HepG2 (cell line): Measurements from ENCODE around the gene PNKP. TPM values are rescaled to one million over a fixed set of nuclear protein-coding genes. Genes with fewer than 3 reads are reported as not detected.

Experiments
- ATAC-seq: fragments of 200-7000 bp; cut with Tn5 transposase; 3 replicates; pipeline ENCODE4 v1.9.1; 2020; ENCODE audit warnings: mild to moderate bottlenecking, moderate library complexity
- BruUV-seq: library from RNA; stranded (reverse); fragments of 400-500 nt; replicated peaks from 2 replicates; lab custom pipeline; 2021; lab: Mats Ljungman, UMichigan
- CTCF ChIA-PET: fragments of 300-600 bp; formaldehyde crosslinking; extraction: SDS; loops from one replicate; lab custom pipeline; 2021; ENCODE audit warnings: low total read pairs, inconsistent platforms, low intra/inter-chr PET ratio; lab: Yijun Ruan, JAX
- POLR2A ChIA-PET: fragments of 350-600 bp; sonication (Branson Sonifier 250); formaldehyde crosslinking; loops from one replicate; lab custom pipeline; 2020; ENCODE audit warnings: antibody characterized with exemption, inconsistent platforms; lab: Yijun Ruan, JAX
- DNase-seq: peaks from one replicate; pipeline ENCODE4 v3.0.0-alpha.2; 2015; ENCODE audit warnings: low spot score
- FAIRE-seq: peaks from 3 replicates; lab custom pipeline; 2011; peaks lifted over from hg19 to GRCh38; lab: Jason Lieb, UNC
- H2AFZ ChIP-seq: one replicate; pipeline ENCODE4 v1.6.1; 2011; ENCODE audit warnings: low read length, inconsistent platforms
- H3K27ac ChIP-seq: fragments of 300-600 bp; 3 replicates; pipeline ENCODE4 v1.8.0; 2011; ENCODE audit warnings: mixed run types, mild to moderate bottlenecking, mixed read lengths, low read length, inconsistent platforms; ENCODE audit not compliant: insufficient read depth; ENCODE audit errors: extremely low read length
- H3K27me3 ChIP-seq, 2 experiments: fragments of 200-600 bp in 1 of 2; 2 replicates in 1 of 2; 3 replicates in 1 of 2; pipeline versions ENCODE4 v1.6.0 to v1.8.0; 2011; ENCODE audit warnings: low read length in 2 of 2, mild to moderate bottlenecking in 2 of 2, moderate library complexity in 2 of 2, inconsistent platforms in 1 of 2; ENCODE audit not compliant: insufficient read depth in 2 of 2, control insufficient read depth in 1 of 2
- H3K36me3 ChIP-seq, 2 experiments: fragments of 200-600 bp in 1 of 2; replicated peaks in 1 of 2; 2 replicates in 1 of 2; 3 replicates in 1 of 2; pipeline versions ENCODE4 v1.5.1 to v1.8.0; 2011; ENCODE audit warnings: low read length in 2 of 2, inconsistent platforms in 1 of 2; ENCODE audit not compliant: insufficient read depth in 2 of 2, control insufficient read depth in 1 of 2
- H3K4me1 ChIP-seq: 2 replicates; pipeline ENCODE4 v1.5.1; 2012; ENCODE audit warnings: low read length, inconsistent platforms; ENCODE audit not compliant: insufficient read depth
- H3K4me2 ChIP-seq: 2 replicates; pipeline ENCODE4 v1.6.0; 2011; ENCODE audit warnings: low read depth, low read length, inconsistent platforms
- H3K4me3 ChIP-seq, 3 experiments: fragments of 200-600 bp in 1 of 3; sonication (generic), shearing (Covaris generic) in 1 of 3; replicated peaks in 1 of 3; 2 replicates each; pipeline ENCODE4 v1.5.1; 2011 to 2016; ENCODE audit warnings: low read length in 3 of 3, inconsistent platforms in 2 of 3, low read depth in 2 of 3, mild to moderate bottlenecking in 2 of 3, control low read depth in 1 of 3, mixed read lengths in 1 of 3; ENCODE audit not compliant: insufficient read depth in 1 of 3
- H3K79me2 ChIP-seq: one replicate; pipeline ENCODE4 v1.6.1; 2011; ENCODE audit warnings: low read length, inconsistent platforms; ENCODE audit not compliant: insufficient read depth
- H3K9ac ChIP-seq: 2 replicates; pipeline ENCODE4 v1.6.0; 2011; ENCODE audit warnings: mild to moderate bottlenecking, low read depth, low read length, inconsistent platforms; ENCODE audit not compliant: insufficient read depth
- H3K9me3 ChIP-seq: 2 replicates; pipeline ENCODE4 v1.5.1; 2012; ENCODE audit warnings: mild to moderate bottlenecking, low read length
- H4K20me1 ChIP-seq: 2 replicates; pipeline ENCODE4 v1.6.0; 2011; ENCODE audit warnings: inconsistent platforms, mild to moderate bottlenecking, low read length, moderate library complexity; ENCODE audit not compliant: insufficient read depth
- ATM ChIP-seq: fragments of 450-650 bp; IDR thresholded peaks from 2 replicates; pipeline ENCODE4 v1.7.1; 2017; ENCODE audit warnings: mild to moderate bottlenecking, borderline replicate concordance
- CAMTA2 ChIP-seq: sonication (generic); formaldehyde crosslinking; IDR thresholded peaks from 2 replicates; pipeline ENCODE4 v1.4.0; 2020; ENCODE audit warnings: mild to moderate bottlenecking, missing genetic modification reagents, borderline replicate concordance
- DNMT3B ChIP-seq: conservative IDR thresholded peaks from 2 replicates; pipeline ENCODE4 v1.6.1; 2016; ENCODE audit warnings: missing biosample characterization, control low read depth
- GABPA ChIP-seq, 2 experiments: IDR thresholded peaks; 2 replicates each; pipeline ENCODE4 v1.6.1; 2011 to 2016; ENCODE audit warnings: low read depth in 2 of 2, low read length in 1 of 2, missing biosample characterization in 1 of 2, missing genetic modification characterization in 1 of 2
- GTF3A ChIP-seq: sonication (generic); formaldehyde crosslinking; conservative IDR thresholded peaks from 2 replicates; pipeline ENCODE4 v1.4.0; 2020; ENCODE audit warnings: mild to moderate bottlenecking, missing genetic modification reagents
- KLF16 ChIP-seq, 2 experiments: sonication (generic) in 1 of 2; formaldehyde crosslinking in 1 of 2; IDR thresholded peaks; 2 replicates each; pipeline versions ENCODE4 v1.6.1 to v1.8.0; 2016 to 2023; ENCODE audit warnings: missing genetic modification reagents in 2 of 2, missing compliant biosample characterization in 1 of 2
- MAFK ChIP-seq, 2 experiments: IDR thresholded peaks in 1 of 2; conservative IDR thresholded peaks in 1 of 2; 2 replicates each; pipeline ENCODE4 v1.6.1; 2011; ENCODE audit warnings: improper control_type of control experiment in 2 of 2, low read length in 2 of 2
- MEF2D ChIP-seq: sonication (generic); formaldehyde crosslinking; IDR thresholded peaks from 2 replicates; pipeline ENCODE4 v1.5.1; 2020; ENCODE audit warnings: mild to moderate bottlenecking, missing genetic modification reagents
- NR3C1 ChIP-seq: sonication (generic); formaldehyde crosslinking; IDR thresholded peaks from 2 replicates; pipeline ENCODE4 v1.4.0; 2020; ENCODE audit warnings: missing genetic modification reagents
- PAX8 ChIP-seq: sonication (generic); formaldehyde crosslinking; IDR thresholded peaks from 2 replicates; pipeline ENCODE4 v1.8.0; 2022; ENCODE audit warnings: mild to moderate bottlenecking, missing genetic modification reagents, borderline replicate concordance
- SRF ChIP-seq: IDR thresholded peaks from 2 replicates; pipeline ENCODE4 v1.6.1; 2011; ENCODE audit warnings: mild to moderate bottlenecking, low read depth, low read length, moderate library complexity
- SRSF1 ChIP-seq: fragments of 200-400 bp; formaldehyde crosslinking; optimal IDR thresholded peaks from 2 replicates; pipeline ENCODE3; 2017; ENCODE audit warnings: mild to moderate bottlenecking, low read depth, low read length, moderate library complexity
- SSRP1 ChIP-seq: IDR thresholded peaks from 2 replicates; pipeline ENCODE4 v1.6.1; 2016; ENCODE audit warnings: control low read depth
- ZNF136 ChIP-seq: sonication (generic); formaldehyde crosslinking; IDR thresholded peaks from 2 replicates; pipeline ENCODE4 v1.8.1; 2022; ENCODE audit warnings: low read depth, mild to moderate bottlenecking, moderate library complexity, missing genetic modification reagents
- ZSCAN25 ChIP-seq: sonication (generic); formaldehyde crosslinking; IDR thresholded peaks from 2 replicates; pipeline ENCODE4 v1.8.0; 2022; ENCODE audit warnings: mild to moderate bottlenecking, missing genetic modification reagents
- WGBS: methylation state at CpG from one replicate; pipeline ENCODE4 v1.1.6; 2017; ENCODE audit warnings: low lambda C conversion rate; 5-methylcytosine and 5-hydroxymethylcytosine counted together
- in situ Hi-C: cut with HindIII; loops from 2 replicates; pipeline ENCODE4 v1.10.0; 2017; ENCODE audit warnings: low pct_unique_long_range_greater_than_20kb; ENCODE audit not compliant: extremely low pct_ligation_motif_present
- intact Hi-C: fragments of 100-400 bp; cut with micrococcal nuclease; formaldehyde crosslinking; loops from one replicate; pipeline ENCODE4 v1.10.0; 2022; ENCODE audit not compliant: unreplicated experiment
- polyA plus RNA-seq, 8 experiments: library from polyadenylated mRNA; depleted of rRNA in 3 of 8; stranded (reverse) in 7 of 8; unstranded in 1 of 8; fragments of >200 nt; fragmentation: Illumina TruSeq in 4 of 8; extraction: Trizol in 4 of 8; gene quantifications; 2 replicates each; pipeline versions ENCODE4 v1.2.1 to v1.2.3, GENCODE V29; 2011 to 2016; ENCODE audit warnings: low read depth in 4 of 8, missing spikeins in 1 of 8, mixed read lengths in 1 of 8; ENCODE audit not compliant: insufficient read depth in 1 of 8
- total RNA-seq, 5 experiments: library from RNA; depleted of rRNA; stranded (reverse); fragments of >200 nt; fragmentation: Illumina TruSeq; extraction: Trizol; gene quantifications; 2 replicates each; pipeline ENCODE4 v1.2.3, GENCODE V29; 2016; ENCODE audit warnings: low read depth in 1 of 5
- TF ChIP-seq, protein P1 (sequence below): sonication (generic); formaldehyde crosslinking; IDR thresholded peaks from 2 replicates; pipeline ENCODE4 v1.4.0; 2020; ENCODE audit warnings: mild to moderate bottlenecking, missing genetic modification reagents
- TF ChIP-seq, protein P2 (sequence below): sonication (generic); formaldehyde crosslinking; IDR thresholded peaks from 2 replicates; pipeline ENCODE4 v1.5.1; 2020; ENCODE audit warnings: mild to moderate bottlenecking, moderate library complexity, missing genetic modification reagents
- TF ChIP-seq, protein P3 (sequence below): sonication (generic); formaldehyde crosslinking; IDR thresholded peaks from 2 replicates; pipeline ENCODE4 v1.5.0; 2020; ENCODE audit warnings: mild to moderate bottlenecking, missing genetic modification reagents

PNKP gene
- total and polyA plus RNA-seq, 2 of the 13 experiments (the other 11 are each of a cell fraction or from before 2014, with no cell fraction given) = 12.7 to 27.1 TPM

DNA sequence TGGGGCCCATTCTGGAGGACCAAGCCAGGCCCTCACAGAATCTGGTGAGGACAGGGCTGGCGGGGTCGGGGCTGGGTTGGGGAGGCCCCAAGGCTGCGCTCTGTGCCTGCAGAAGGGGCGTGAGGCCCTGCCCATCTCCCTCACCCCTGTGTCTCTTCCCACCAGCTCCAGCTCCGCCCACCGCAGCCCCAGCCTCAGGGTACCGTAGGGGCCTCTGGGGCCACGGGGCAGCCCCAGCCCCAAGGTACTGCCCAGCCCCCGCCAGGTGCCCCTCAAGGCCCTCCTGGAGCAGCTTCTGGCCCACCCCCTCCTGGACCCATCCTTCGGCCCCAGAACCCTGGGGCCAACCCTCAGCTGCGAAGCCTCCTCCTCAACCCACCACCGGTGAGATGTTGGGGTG is 31.8 kb downstream of the PNKP start:
- Histone ChIP-seq H3K9me3 (no peaks in the 10 kb centered on the region), H3K36me3 (peaks cover 28 to 72% of the 10 kb centered on the region in 2 experiments), H3K4me1 (no peaks in the 10 kb centered on the region), H3K9ac (no peak overlapping the region), H2AFZ (no peak overlapping the region), H4K20me1 (no peaks in the 10 kb centered on the region), H3K4me2 (no peak overlapping the region), H3K79me2 (no peaks in the 10 kb centered on the region), H3K27me3 (no peaks in the 10 kb centered on the region), H3K27ac (no peak overlapping the region), H3K4me3 (no peak overlapping the region)
- ChIA-PET POLR2A (no interaction called here), CTCF (no interaction called here)
- ATAC-seq (no peak; the same call in 2 of the 3 replicates), DNase-seq (no peak), FAIRE-seq (no peak)
- BruUV-seq = no TSS peak
- TF ChIP-seq SRF (no peak), SRSF1 (no peak), DNMT3B (CRISPR knock-in tag) (no peak), NR3C1 (CRISPR knock-in tag) (no peak), ATM (no peak)
- TF ChIP-seq, protein P1, sequence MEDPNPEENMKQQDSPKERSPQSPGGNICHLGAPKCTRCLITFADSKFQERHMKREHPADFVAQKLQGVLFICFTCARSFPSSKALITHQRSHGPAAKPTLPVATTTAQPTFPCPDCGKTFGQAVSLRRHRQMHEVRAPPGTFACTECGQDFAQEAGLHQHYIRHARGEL (CRISPR knock-in tag) = no peak
- in situ Hi-C loops (no loop called here), intact Hi-C loops (no loop called here)
- 96% methylated on average over 12 of the region's 12 CpGs for WGBS

DNA sequence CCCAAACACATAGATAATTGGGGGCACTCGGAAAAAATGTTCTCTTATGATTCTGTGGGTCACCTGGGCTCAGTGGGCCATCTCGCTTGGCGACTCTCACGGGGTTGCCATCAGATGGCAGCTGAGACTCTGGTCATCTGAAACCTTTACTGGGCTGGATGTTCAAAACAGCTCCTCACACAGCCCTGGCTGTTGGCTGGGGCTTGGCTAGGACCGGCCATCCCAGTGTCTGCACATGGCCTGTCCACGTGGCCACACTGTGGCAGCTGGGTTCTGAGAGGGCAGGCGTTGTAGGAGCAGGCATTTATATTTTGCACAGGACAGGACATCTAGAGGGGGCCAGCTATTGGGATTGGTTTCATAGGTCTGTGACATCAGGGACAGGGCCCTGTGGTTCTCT is 33.8 kb downstream of the PNKP start:
- Histone ChIP-seq H4K20me1 (no peaks in the 10 kb centered on the region), H3K4me3 (no peak overlapping the region), H2AFZ (no peak overlapping the region), H3K27me3 (no peaks in the 10 kb centered on the region), H3K9me3 (no peaks in the 10 kb centered on the region), H3K4me2 (no peak overlapping the region), H3K79me2 (no peaks in the 10 kb centered on the region), H3K36me3 (peaks cover 31 to 63% of the 10 kb centered on the region in 2 experiments), H3K4me1 (no peaks in the 10 kb centered on the region), H3K9ac (no peak overlapping the region), H3K27ac (no peak overlapping the region)
- intact Hi-C loops = no loop called here
- DNase-seq (no peak), ATAC-seq (no peak), FAIRE-seq (no peak)
- POLR2A ChIA-PET = no interaction called here
- WGBS = 95% methylated on average over 4 of the region's 7 CpGs
- CTCF ChIA-PET = no interaction called here
- in situ Hi-C loops = no loop called here
- no TSS peak for BruUV-seq
- no peak for TF ChIP-seq GABPA (IDR thresholded peaks at IDR 0.05; ENCODE audit: low read depth, low read length)
- no peak for TF ChIP-seq GABPA (CRISPR knock-in tag; IDR thresholded peaks at IDR 0.05; ENCODE audit: low read depth)
- no peak for TF ChIP-seq ZNF136 (CRISPR knock-in tag)
- no peak for TF ChIP-seq CAMTA2
- no peak for TF ChIP-seq GTF3A (CRISPR knock-in tag)
- no peak for TF ChIP-seq MAFK (conservative IDR thresholded peaks at IDR 0.05 in 1 of 2, IDR thresholded peaks at IDR 0.05 in 1 of 2; ENCODE audit: low read length in 2 of 2)
- TF ChIP-seq, protein P2, sequence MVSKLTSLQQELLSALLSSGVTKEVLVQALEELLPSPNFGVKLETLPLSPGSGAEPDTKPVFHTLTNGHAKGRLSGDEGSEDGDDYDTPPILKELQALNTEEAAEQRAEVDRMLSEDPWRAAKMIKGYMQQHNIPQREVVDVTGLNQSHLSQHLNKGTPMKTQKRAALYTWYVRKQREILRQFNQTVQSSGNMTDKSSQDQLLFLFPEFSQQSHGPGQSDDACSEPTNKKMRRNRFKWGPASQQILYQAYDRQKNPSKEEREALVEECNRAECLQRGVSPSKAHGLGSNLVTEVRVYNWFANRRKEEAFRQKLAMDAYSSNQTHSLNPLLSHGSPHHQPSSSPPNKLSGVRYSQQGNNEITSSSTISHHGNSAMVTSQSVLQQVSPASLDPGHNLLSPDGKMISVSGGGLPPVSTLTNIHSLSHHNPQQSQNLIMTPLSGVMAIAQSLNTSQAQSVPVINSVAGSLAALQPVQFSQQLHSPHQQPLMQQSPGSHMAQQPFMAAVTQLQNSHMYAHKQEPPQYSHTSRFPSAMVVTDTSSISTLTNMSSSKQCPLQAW (CRISPR knock-in tag) = no peak
- TF ChIP-seq SSRP1 (CRISPR knock-in tag) = no peak
- no peak for TF ChIP-seq ZSCAN25 (CRISPR knock-in tag)
- no peak for TF ChIP-seq PAX8 (CRISPR knock-in tag)
- no peak for TF ChIP-seq MEF2D
- TF ChIP-seq, protein P3, sequence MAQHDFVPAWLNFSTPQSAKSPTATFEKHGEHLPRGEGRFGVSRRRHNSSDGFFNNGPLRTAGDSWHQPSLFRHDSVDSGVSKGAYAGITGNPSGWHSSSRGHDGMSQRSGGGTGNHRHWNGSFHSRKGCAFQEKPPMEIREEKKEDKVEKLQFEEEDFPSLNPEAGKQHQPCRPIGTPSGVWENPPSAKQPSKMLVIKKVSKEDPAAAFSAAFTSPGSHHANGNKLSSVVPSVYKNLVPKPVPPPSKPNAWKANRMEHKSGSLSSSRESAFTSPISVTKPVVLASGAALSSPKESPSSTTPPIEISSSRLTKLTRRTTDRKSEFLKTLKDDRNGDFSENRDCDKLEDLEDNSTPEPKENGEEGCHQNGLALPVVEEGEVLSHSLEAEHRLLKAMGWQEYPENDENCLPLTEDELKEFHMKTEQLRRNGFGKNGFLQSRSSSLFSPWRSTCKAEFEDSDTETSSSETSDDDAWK (CRISPR knock-in tag) = no peak
- no peak for TF ChIP-seq KLF16 (CRISPR knock-in tag; IDR thresholded peaks at IDR 0.05)
